Measurements from ENCODE around the gene ACSL1.

ACSL1 gene

GRCh38 chr4:184825896-184826690, at the start of gene ACSL1:
Gene ACSL1, minus strand, starts transcription at chr4:184825968. Its CDS starts 22,454 bp downstream, at chr4:184803514.
- Mint-ChIP-seq H3K9me3 (no peaks in the 10 kb centered on the region), H3K4me1 (peaks cover 33% of the 10 kb centered on the region), H3K4me3 (peak within 1 kb of the TSS; percentile 93), H3K27me3 (no peaks in the 10 kb centered on the region), H3K27ac (peak within 1 kb of the TSS; percentile 91), H3K36me3 (no peaks in the 10 kb centered on the region)
- DNase-seq (ENCODE audit: low spot score in 2 of 2) (peak; percentile 74 to 80), ATAC-seq (ENCODE audit: low read depth) (peak; percentile 73)

GRCh38 chr4:184873054-184873453, 47.3 kb upstream of the ACSL1 start:
- peaks cover 6% of the 10 kb centered on the region for H3K27me3 Mint-ChIP-seq
- no peaks in the 10 kb centered on the region for H3K4me1 Mint-ChIP-seq
- no peak overlapping the region for H3K27ac Mint-ChIP-seq
- ATAC-seq (ENCODE audit: low read depth) = no peak
- no peaks in the 10 kb centered on the region for H3K36me3 Mint-ChIP-seq
- H3K9me3 Mint-ChIP-seq = no peaks in the 10 kb centered on the region
- no peak overlapping the region for H3K4me3 Mint-ChIP-seq
- DNase-seq (ENCODE audit: low spot score in 2 of 2) = no peak

GRCh38 chr4:184870718-184871117, 45.0 kb upstream of the ACSL1 start:
- Mint-ChIP-seq H3K36me3 (no peaks in the 10 kb centered on the region), H3K4me3 (no peak overlapping the region), H3K9me3 (no peaks in the 10 kb centered on the region), H3K27ac (no peak overlapping the region), H3K27me3 (peaks cover 3% of the 10 kb centered on the region), H3K4me1 (peaks cover 3% of the 10 kb centered on the region)
- DNase-seq (ENCODE audit: low spot score in 2 of 2) (no peak), ATAC-seq (ENCODE audit: low read depth) (no peak)

- Mint-ChIP-seq H3K27ac (no peak overlapping the region), H3K4me3 (no peak overlapping the region)
- no peak for ATAC-seq (ENCODE audit: low read depth)
Observed at GRCh38 chr4:184868623-184869022, 42.9 kb upstream of the ACSL1 start.

GRCh38 chr4:184863916-184864315, 38.1 kb upstream of the ACSL1 start:
- Mint-ChIP-seq H3K4me1 (peaks cover 3% of the 10 kb centered on the region), H3K4me3 (no peak overlapping the region), H3K36me3 (no peaks in the 10 kb centered on the region), H3K9me3 (no peaks in the 10 kb centered on the region), H3K27ac (no peak overlapping the region), H3K27me3 (no peaks in the 10 kb centered on the region)
- DNase-seq (ENCODE audit: low spot score in 2 of 2) = no peak
- ATAC-seq (ENCODE audit: low read depth) = no peak

More at GRCh38 chr4:184868623-184869022, 42.9 kb upstream of the ACSL1 start:
- no peaks in the 10 kb centered on the region for H3K9me3 Mint-ChIP-seq
- H3K27me3 Mint-ChIP-seq = peaks cover 3% of the 10 kb centered on the region
- H3K36me3 Mint-ChIP-seq = no peaks in the 10 kb centered on the region
- H3K4me1 Mint-ChIP-seq = peaks cover 3% of the 10 kb centered on the region
- DNase-seq (ENCODE audit: low spot score in 2 of 2) = no peak

- no peak for ATAC-seq (ENCODE audit: low read depth)
- DNase-seq (ENCODE audit: low spot score in 2 of 2) = no peak
- Mint-ChIP-seq H3K4me1 (peaks cover 3% of the 10 kb centered on the region), H3K27me3 (no peaks in the 10 kb centered on the region), H3K4me3 (no peak overlapping the region), H3K36me3 (no peaks in the 10 kb centered on the region), H3K9me3 (no peaks in the 10 kb centered on the region), H3K27ac (no peak overlapping the region)
Observed at GRCh38 chr4:184861047-184861446, 35.3 kb upstream of the ACSL1 start.

GRCh38 chr4:184860018-184860779, 34.4 kb upstream of the ACSL1 start:
- no peak for ATAC-seq (ENCODE audit: low read depth)
- Mint-ChIP-seq H3K4me1 (peaks cover 6% of the 10 kb centered on the region), H3K27ac (no peak overlapping the region)

GRCh38 chr4:184857441-184858121, 31.8 kb upstream of the ACSL1 start:
- DNase-seq (ENCODE audit: low spot score in 2 of 2) (no peak), ATAC-seq (ENCODE audit: low read depth) (no peak)
- no peaks in the 10 kb centered on the region for H3K27me3 Mint-ChIP-seq
- H3K9me3 Mint-ChIP-seq = no peaks in the 10 kb centered on the region
- peaks cover 22% of the 10 kb centered on the region for H3K4me1 Mint-ChIP-seq
- no peak overlapping the region for H3K27ac Mint-ChIP-seq
- H3K36me3 Mint-ChIP-seq = no peaks in the 10 kb centered on the region
- H3K4me3 Mint-ChIP-seq = no peak overlapping the region

More at GRCh38 chr4:184860018-184860779, 34.4 kb upstream of the ACSL1 start:
- H3K4me3 Mint-ChIP-seq = no peak overlapping the region
- no peak for DNase-seq (ENCODE audit: low spot score in 2 of 2)
- no peaks in the 10 kb centered on the region for H3K36me3 Mint-ChIP-seq
- no peaks in the 10 kb centered on the region for H3K27me3 Mint-ChIP-seq
- no peaks in the 10 kb centered on the region for H3K9me3 Mint-ChIP-seq

- ATAC-seq (ENCODE audit: low read depth) (peak; percentile 63), DNase-seq (ENCODE audit: low spot score in 2 of 2) (no peak)
- peaks cover 22% of the 10 kb centered on the region for H3K4me1 Mint-ChIP-seq
Observed at GRCh38 chr4:184856277-184856609, 30.5 kb upstream of the ACSL1 start.

GRCh38 chr4:184854673-184855072, 28.9 kb upstream of the ACSL1 start:
- Mint-ChIP-seq H3K27ac (peak overlapping the region; percentile 93), H3K27me3 (no peaks in the 10 kb centered on the region), H3K36me3 (no peaks in the 10 kb centered on the region), H3K4me1 (peaks cover 26% of the 10 kb centered on the region), H3K9me3 (no peaks in the 10 kb centered on the region), H3K4me3 (peak overlapping the region; percentile 59)
- DNase-seq (ENCODE audit: low spot score in 2 of 2) (peak; percentile 31 to 38), ATAC-seq (ENCODE audit: low read depth) (peak; percentile 62)

More at GRCh38 chr4:184856277-184856609, 30.5 kb upstream of the ACSL1 start:
- H3K4me3 Mint-ChIP-seq = no peak overlapping the region
- H3K27ac Mint-ChIP-seq = no peak overlapping the region
- no peaks in the 10 kb centered on the region for H3K36me3 Mint-ChIP-seq
- H3K27me3 Mint-ChIP-seq = no peaks in the 10 kb centered on the region
- H3K9me3 Mint-ChIP-seq = no peaks in the 10 kb centered on the region

- no peaks in the 10 kb centered on the region for H3K27me3 Mint-ChIP-seq
- H3K9me3 Mint-ChIP-seq = no peaks in the 10 kb centered on the region
- no peaks in the 10 kb centered on the region for H3K36me3 Mint-ChIP-seq
- no peak for ATAC-seq (ENCODE audit: low read depth)
- peaks cover 28% of the 10 kb centered on the region for H3K4me1 Mint-ChIP-seq
- H3K4me3 Mint-ChIP-seq = no peak overlapping the region
- H3K27ac Mint-ChIP-seq = peak overlapping the region; percentile 93
- DNase-seq (ENCODE audit: low spot score in 2 of 2) = no peak
Observed at GRCh38 chr4:184853436-184853835, 27.7 kb upstream of the ACSL1 start.

GRCh38 chr4:184851886-184852285, 26.1 kb upstream of the ACSL1 start:
- H3K4me1 Mint-ChIP-seq = peaks cover 29% of the 10 kb centered on the region
- H3K4me3 Mint-ChIP-seq = no peak overlapping the region
- ATAC-seq (ENCODE audit: low read depth) = no peak
- no peak for DNase-seq (ENCODE audit: low spot score in 2 of 2)
- no peaks in the 10 kb centered on the region for H3K36me3 Mint-ChIP-seq
- H3K9me3 Mint-ChIP-seq = no peaks in the 10 kb centered on the region
- no peaks in the 10 kb centered on the region for H3K27me3 Mint-ChIP-seq
- no peak overlapping the region for H3K27ac Mint-ChIP-seq

- H3K27ac Mint-ChIP-seq = no peak overlapping the region
- H3K9me3 Mint-ChIP-seq = no peaks in the 10 kb centered on the region
- no peaks in the 10 kb centered on the region for H3K27me3 Mint-ChIP-seq
- peaks cover 29% of the 10 kb centered on the region for H3K4me1 Mint-ChIP-seq
- ATAC-seq (ENCODE audit: low read depth) (peak; percentile 83), DNase-seq (ENCODE audit: low spot score in 2 of 2) (peak; percentile 50 to 52)
- H3K4me3 Mint-ChIP-seq = no peak overlapping the region
- no peaks in the 10 kb centered on the region for H3K36me3 Mint-ChIP-seq
Observed at GRCh38 chr4:184851200-184851541, 25.4 kb upstream of the ACSL1 start.

All from memory B cell (primary cell).